A549 (cell line): ENCODE data around the gene GRIN2C.

Experiments used
- EP300 ChIP-seq, 2 experiments: fragments of >200 bp; sonication (Bioruptor Twin); formaldehyde crosslinking; IDR thresholded peaks; 2 replicates in 1 of 2; 3 replicates in 1 of 2; pipeline ENCODE4 v1.6.1; 2016 to 2017
- FOSL2 ChIP-seq, 2 experiments: fragments of 450-650 bp in 1 of 2; fragments of >200 bp in 1 of 2; sonication (Bioruptor Twin) in 1 of 2; formaldehyde crosslinking; IDR thresholded peaks; 2 replicates each; pipeline versions ENCODE4 v1.5.0 to v1.6.1; 2016 to 2020; ENCODE audit warnings: mild to moderate bottlenecking in 1 of 2, moderate library complexity in 1 of 2
- POLR2A ChIP-seq: IDR thresholded peaks from 2 replicates; pipeline ENCODE4 v1.6.1; 2012; ENCODE audit warnings: mild to moderate bottlenecking, low read length
- TF ChIP-seq, protein P1 (sequence below): fragments of >200 bp; sonication (Bioruptor Twin); formaldehyde crosslinking; IDR thresholded peaks from 3 replicates; pipeline ENCODE4 v1.5.1; 2016

DNA sequence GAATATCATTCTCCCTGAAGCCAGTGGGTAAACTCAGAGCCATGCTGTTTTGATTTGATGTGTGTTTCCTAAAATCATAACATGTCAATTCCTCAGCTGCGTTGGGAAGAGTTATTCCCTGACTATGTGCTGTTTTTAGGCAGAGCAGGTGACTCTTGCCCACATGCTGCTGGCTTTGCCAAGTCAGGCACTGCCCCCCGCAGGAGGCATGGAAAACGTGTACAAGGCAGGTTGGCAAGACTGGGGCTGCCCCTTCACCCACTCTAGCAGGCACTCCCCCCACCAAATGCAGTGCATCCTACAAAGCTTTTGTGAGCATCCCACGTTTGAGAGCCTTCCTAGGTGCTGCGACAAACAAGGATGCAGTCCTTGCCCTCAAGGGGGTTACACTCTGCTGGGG is 45.2 kb downstream of the GRIN2C start:
- TF ChIP-seq EP300 (IDR thresholded peaks at IDR 0.05) (no peak), POLR2A (no peak), FOSL2 (IDR thresholded peaks at IDR 0.05) (no peak), FOSL2 (CRISPR knock-in tag; IDR thresholded peaks at IDR 0.05) (no peak)
- TF ChIP-seq, protein P1, sequence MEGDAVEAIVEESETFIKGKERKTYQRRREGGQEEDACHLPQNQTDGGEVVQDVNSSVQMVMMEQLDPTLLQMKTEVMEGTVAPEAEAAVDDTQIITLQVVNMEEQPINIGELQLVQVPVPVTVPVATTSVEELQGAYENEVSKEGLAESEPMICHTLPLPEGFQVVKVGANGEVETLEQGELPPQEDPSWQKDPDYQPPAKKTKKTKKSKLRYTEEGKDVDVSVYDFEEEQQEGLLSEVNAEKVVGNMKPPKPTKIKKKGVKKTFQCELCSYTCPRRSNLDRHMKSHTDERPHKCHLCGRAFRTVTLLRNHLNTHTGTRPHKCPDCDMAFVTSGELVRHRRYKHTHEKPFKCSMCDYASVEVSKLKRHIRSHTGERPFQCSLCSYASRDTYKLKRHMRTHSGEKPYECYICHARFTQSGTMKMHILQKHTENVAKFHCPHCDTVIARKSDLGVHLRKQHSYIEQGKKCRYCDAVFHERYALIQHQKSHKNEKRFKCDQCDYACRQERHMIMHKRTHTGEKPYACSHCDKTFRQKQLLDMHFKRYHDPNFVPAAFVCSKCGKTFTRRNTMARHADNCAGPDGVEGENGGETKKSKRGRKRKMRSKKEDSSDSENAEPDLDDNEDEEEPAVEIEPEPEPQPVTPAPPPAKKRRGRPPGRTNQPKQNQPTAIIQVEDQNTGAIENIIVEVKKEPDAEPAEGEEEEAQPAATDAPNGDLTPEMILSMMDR, result no peak; the same call in 2 of the 3 replicates
